ENCODE results near the gene TRPM3. TPM values are rescaled to one million over a fixed set of nuclear protein-coding genes. Genes with fewer than 3 reads are reported as not detected.

The TRPM3 gene
- total and polyA plus RNA-seq, 10 donors, result 0.02 to 6.7 (median 1.6) TPM

- intact Hi-C loops (cut with DNase I; ENCODE audit: low total_unique reads), result no loop called here
- no peaks in the 10 kb centered on the region for H3K4me1 ChIP-seq
- no peak overlapping the region for H3K27ac ChIP-seq
- no peaks in the 10 kb centered on the region for H3K36me3 ChIP-seq
- no peak overlapping the region for H3K4me3 ChIP-seq
- no peaks in the 10 kb centered on the region for H3K27me3 ChIP-seq (replicated peaks in 1 of 7)
- no peaks in the 10 kb centered on the region for H3K9me3 ChIP-seq
- TF ChIP-seq CTCF (IDR thresholded peaks at IDR 0.05 in 8 of 11, conservative IDR thresholded peaks at IDR 0.05 in 3 of 11), result no peak
- TF ChIP-seq POLR2A (IDR thresholded peaks at IDR 0.05), result no peak
- TF ChIP-seq POLR2AphosphoS5 (IDR thresholded peaks at IDR 0.05), result no peak
- DNase-seq, result no peak
- 73 to 83% (median 78%) methylated on average over 2 of the region's 2 CpGs for WGBS, 5 donors
Measured at GRCh38 chr9:70795841-70796240, 325.6 kb downstream of the TRPM3 start.

DNA sequence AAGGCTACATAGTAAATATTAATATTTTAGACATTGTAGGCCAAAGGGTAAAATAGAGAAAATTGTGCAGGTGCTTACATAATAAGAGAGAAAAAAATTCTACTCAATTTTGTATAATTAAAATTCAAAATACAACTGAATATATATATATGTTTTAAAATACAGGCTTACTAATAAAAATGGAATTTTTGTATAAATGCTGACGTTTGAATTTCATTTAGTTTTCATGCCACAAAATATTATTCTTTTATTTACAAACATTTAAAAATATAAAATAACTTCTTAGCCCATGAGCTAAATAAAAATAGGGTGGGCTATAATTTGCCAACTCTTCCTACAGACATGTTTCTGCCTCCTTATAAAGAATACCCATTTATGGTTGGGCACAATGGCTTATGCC, 328.6 kb downstream of the TRPM3 start:
- 69 to 96% (median 81%) methylated on average over 1 of the region's 1 CpG for WGBS, 5 donors
- no peak overlapping the region for H3K27ac ChIP-seq
- intact Hi-C loops (cut with DNase I; ENCODE audit: low total_unique reads), result no loop called here
- H3K9me3 ChIP-seq, result no peaks in the 10 kb centered on the region
- no peak overlapping the region for H3K4me3 ChIP-seq
- TF ChIP-seq POLR2AphosphoS5 (IDR thresholded peaks at IDR 0.05) (no peak), POLR2A (IDR thresholded peaks at IDR 0.05) (no peak), CTCF (IDR thresholded peaks at IDR 0.05 in 8 of 11, conservative IDR thresholded peaks at IDR 0.05 in 3 of 11) (no peak)
- H3K4me1 ChIP-seq, result no peaks in the 10 kb centered on the region
- DNase-seq, result no peak
- no peaks in the 10 kb centered on the region for H3K36me3 ChIP-seq
- no peaks in the 10 kb centered on the region for H3K27me3 ChIP-seq (replicated peaks in 1 of 7)

GRCh38 chr9:70791936-70792335, 329.5 kb downstream of the TRPM3 start:
- H3K36me3 ChIP-seq, result no peaks in the 10 kb centered on the region
- intact Hi-C loops (cut with DNase I; ENCODE audit: low total_unique reads), result no loop called here
- 87 to 95% (median 90%) methylated on average over 3 of the region's 3 CpGs for WGBS, 5 donors

GRCh38 chr9:70789086-70789485, 332.3 kb downstream of the TRPM3 start:
- DNase-seq, result no peak
- no peaks in the 10 kb centered on the region for H3K9me3 ChIP-seq
- no peak overlapping the region for H3K4me3 ChIP-seq
- WGBS, 5 donors, result 86 to 98% (median 87%) methylated on average over 1 of the region's 1 CpG
- no peak for TF ChIP-seq POLR2AphosphoS5 (IDR thresholded peaks at IDR 0.05)
- no peak for TF ChIP-seq POLR2A (IDR thresholded peaks at IDR 0.05)
- TF ChIP-seq CTCF (IDR thresholded peaks at IDR 0.05 in 8 of 11, conservative IDR thresholded peaks at IDR 0.05 in 3 of 11), result no peak
- H3K36me3 ChIP-seq, result no peaks in the 10 kb centered on the region
- no peak overlapping the region for H3K27ac ChIP-seq
- H3K4me1 ChIP-seq, result no peaks in the 10 kb centered on the region
- intact Hi-C loops (cut with DNase I; ENCODE audit: low total_unique reads), result no loop called here
- no peaks in the 10 kb centered on the region for H3K27me3 ChIP-seq (replicated peaks in 1 of 7)

More at GRCh38 chr9:70791936-70792335, 329.5 kb downstream of the TRPM3 start:
- TF ChIP-seq POLR2AphosphoS5 (IDR thresholded peaks at IDR 0.05) (no peak), POLR2A (IDR thresholded peaks at IDR 0.05) (no peak), CTCF (IDR thresholded peaks at IDR 0.05 in 8 of 11, conservative IDR thresholded peaks at IDR 0.05 in 3 of 11) (no peak)
- no peaks in the 10 kb centered on the region for H3K4me1 ChIP-seq
- H3K9me3 ChIP-seq, result no peaks in the 10 kb centered on the region
- no peak overlapping the region for H3K27ac ChIP-seq
- H3K27me3 ChIP-seq (replicated peaks in 1 of 7), result no peaks in the 10 kb centered on the region
- no peak for DNase-seq
- H3K4me3 ChIP-seq, result no peak overlapping the region

All from spleen (tissue), 11 donors.